ENCODE data around the gene ZC3H8. TPM values are rescaled to one million over a fixed set of nuclear protein-coding genes. Genes with fewer than 3 reads are reported as not detected.

The ZC3H8 gene
- total RNA-seq, 2 experiments from 2014 or later = 10.5 to 16.0 TPM

GRCh38 chr2:112183327-112184025 is 71.4 kb downstream of the ZC3H8 start:
- no peaks in the 10 kb centered on the region for H3K9me3 Mint-ChIP-seq (ENCODE audit: low read depth)
- H3K27me3 Mint-ChIP-seq = peaks cover 29% of the 10 kb centered on the region
- peak; percentile 38 for DNase-seq
- H3K27ac Mint-ChIP-seq = no peak overlapping the region
- ATAC-seq = no peak
- H3K4me1 Mint-ChIP-seq = peaks cover 14% of the 10 kb centered on the region
- CTCF ChIA-PET = interaction anchor here (0.9 to 1.3 kb wide), 2 partner anchors 11 to 43 kb away, joined by 3 read pairs; no protein-coding TSS in a partner anchor
- no peak overlapping the region for H3K4me3 Mint-ChIP-seq
- peaks cover 10% of the 10 kb centered on the region for H3K36me3 Mint-ChIP-seq

GRCh38 chr2:112182581-112183034 is 72.2 kb downstream of the ZC3H8 start:
- Mint-ChIP-seq H3K27ac (no peak overlapping the region), H3K4me3 (no peak overlapping the region), H3K9me3 (ENCODE audit: low read depth) (no peaks in the 10 kb centered on the region), H3K36me3 (peaks cover 5% of the 10 kb centered on the region), H3K27me3 (peaks cover 33% of the 10 kb centered on the region), H3K4me1 (peaks cover 5% of the 10 kb centered on the region)
- CTCF ChIA-PET = no interaction called here
- ATAC-seq = no peak
- peak; percentile 32 for DNase-seq

GRCh38 chr2:112181571-112182290 is 73.1 kb downstream of the ZC3H8 start:
- CTCF ChIA-PET = interaction anchor here (0.9 kb wide), 1 partner anchor 9 kb away, joined by 3 read pairs; no protein-coding TSS in a partner anchor
- Mint-ChIP-seq H3K9me3 (ENCODE audit: low read depth) (no peaks in the 10 kb centered on the region), H3K4me3 (no peak overlapping the region), H3K27ac (no peak overlapping the region), H3K27me3 (peaks cover 33% of the 10 kb centered on the region), H3K36me3 (peaks cover 3% of the 10 kb centered on the region), H3K4me1 (peaks cover 2% of the 10 kb centered on the region)
- DNase-seq = no peak
- ATAC-seq = peak; percentile 39

- DNase-seq = no peak
These were observed 78.8 kb downstream of the ZC3H8 start for GRCh38 chr2:112175958-112176573.

GRCh38 chr2:112175333-112175732 is 79.5 kb downstream of the ZC3H8 start:
- no peaks in the 10 kb centered on the region for H3K9me3 Mint-ChIP-seq (ENCODE audit: low read depth)
- H3K4me3 Mint-ChIP-seq = no peak overlapping the region
- peaks cover 16% of the 10 kb centered on the region for H3K27me3 Mint-ChIP-seq
- ATAC-seq (no peak), DNase-seq (no peak)
- no peaks in the 10 kb centered on the region for H3K36me3 Mint-ChIP-seq
- no peak overlapping the region for H3K27ac Mint-ChIP-seq
- H3K4me1 Mint-ChIP-seq = peaks cover 3% of the 10 kb centered on the region
- CTCF ChIA-PET = no interaction called here

More at GRCh38 chr2:112175958-112176573, 78.8 kb downstream of the ZC3H8 start:
- Mint-ChIP-seq H3K9me3 (ENCODE audit: low read depth) (no peaks in the 10 kb centered on the region), H3K27ac (no peak overlapping the region), H3K4me1 (peaks cover 3% of the 10 kb centered on the region), H3K36me3 (peaks cover 3% of the 10 kb centered on the region), H3K4me3 (no peak overlapping the region), H3K27me3 (peaks cover 20% of the 10 kb centered on the region)
- no peak for ATAC-seq
- CTCF ChIA-PET = no interaction called here

- H3K4me3 Mint-ChIP-seq = no peak overlapping the region
- no peaks in the 10 kb centered on the region for H3K9me3 Mint-ChIP-seq (ENCODE audit: low read depth)
- peaks cover 3% of the 10 kb centered on the region for H3K4me1 Mint-ChIP-seq
- DNase-seq (no peak), ATAC-seq (no peak)
- H3K36me3 Mint-ChIP-seq = no peaks in the 10 kb centered on the region
- peaks cover 8% of the 10 kb centered on the region for H3K27me3 Mint-ChIP-seq
- CTCF ChIA-PET = no interaction called here
- H3K27ac Mint-ChIP-seq = no peak overlapping the region
These were observed 80.5 kb downstream of the ZC3H8 start for GRCh38 chr2:112174383-112174782.

GRCh38 chr2:112173646-112174319 is 81.1 kb downstream of the ZC3H8 start:
- no peak overlapping the region for H3K4me3 Mint-ChIP-seq
- H3K9me3 Mint-ChIP-seq (ENCODE audit: low read depth) = no peaks in the 10 kb centered on the region
- peaks cover 7% of the 10 kb centered on the region for H3K27me3 Mint-ChIP-seq
- no peaks in the 10 kb centered on the region for H3K36me3 Mint-ChIP-seq
- CTCF ChIA-PET = no interaction called here
- H3K27ac Mint-ChIP-seq = no peak overlapping the region
- ATAC-seq = no peak
- DNase-seq = no peak
- H3K4me1 Mint-ChIP-seq = peaks cover 3% of the 10 kb centered on the region

- H3K36me3 Mint-ChIP-seq = no peaks in the 10 kb centered on the region
- ATAC-seq (no peak), DNase-seq (no peak)
- no peak overlapping the region for H3K4me3 Mint-ChIP-seq
- no peaks in the 10 kb centered on the region for H3K27me3 Mint-ChIP-seq
- H3K9me3 Mint-ChIP-seq (ENCODE audit: low read depth) = no peaks in the 10 kb centered on the region
- CTCF ChIA-PET = interaction anchor here (0.7 kb wide), 1 partner anchor 16 kb away, joined by 3 read pairs; no protein-coding TSS in a partner anchor
- no peak overlapping the region for H3K27ac Mint-ChIP-seq
- H3K4me1 Mint-ChIP-seq = peaks cover 8% of the 10 kb centered on the region
These were observed 84.3 kb downstream of the ZC3H8 start for GRCh38 chr2:112170495-112170894.

- no peak overlapping the region for H3K27ac Mint-ChIP-seq
- no peak overlapping the region for H3K4me3 Mint-ChIP-seq
- H3K27me3 Mint-ChIP-seq = no peaks in the 10 kb centered on the region
- CTCF ChIA-PET = no interaction called here
- DNase-seq (no peak), ATAC-seq (no peak)
- no peaks in the 10 kb centered on the region for H3K36me3 Mint-ChIP-seq
- no peaks in the 10 kb centered on the region for H3K9me3 Mint-ChIP-seq (ENCODE audit: low read depth)
- peaks cover 5% of the 10 kb centered on the region for H3K4me1 Mint-ChIP-seq
These were observed 86.3 kb downstream of the ZC3H8 start for GRCh38 chr2:112168422-112169124.

GRCh38 chr2:112166806-112167499 is 87.9 kb downstream of the ZC3H8 start:
- Mint-ChIP-seq H3K27me3 (no peaks in the 10 kb centered on the region), H3K4me3 (no peak overlapping the region), H3K9me3 (ENCODE audit: low read depth) (no peaks in the 10 kb centered on the region), H3K4me1 (peaks cover 5% of the 10 kb centered on the region), H3K27ac (no peak overlapping the region), H3K36me3 (no peaks in the 10 kb centered on the region)
- CTCF ChIA-PET = no interaction called here
- ATAC-seq (no peak), DNase-seq (no peak)

GRCh38 chr2:112165296-112165695 is 89.5 kb downstream of the ZC3H8 start:
- peaks cover 7% of the 10 kb centered on the region for H3K4me1 Mint-ChIP-seq
- ATAC-seq = no peak
- no peak overlapping the region for H3K4me3 Mint-ChIP-seq
- H3K27me3 Mint-ChIP-seq = no peaks in the 10 kb centered on the region
- CTCF ChIA-PET = no interaction called here
- no peaks in the 10 kb centered on the region for H3K9me3 Mint-ChIP-seq (ENCODE audit: low read depth)
- no peak for DNase-seq
- no peaks in the 10 kb centered on the region for H3K36me3 Mint-ChIP-seq
- H3K27ac Mint-ChIP-seq = no peak overlapping the region

GRCh38 chr2:112164876-112165275 is 90.0 kb downstream of the ZC3H8 start:
- H3K27me3 Mint-ChIP-seq = no peaks in the 10 kb centered on the region
- H3K36me3 Mint-ChIP-seq = no peaks in the 10 kb centered on the region
- CTCF ChIA-PET = no interaction called here
- H3K4me3 Mint-ChIP-seq = no peak overlapping the region
- DNase-seq = no peak
- peaks cover 8% of the 10 kb centered on the region for H3K4me1 Mint-ChIP-seq
- no peaks in the 10 kb centered on the region for H3K9me3 Mint-ChIP-seq (ENCODE audit: low read depth)
- no peak overlapping the region for H3K27ac Mint-ChIP-seq
- no peak for ATAC-seq

All from activated CD8-positive, alpha-beta memory T cell treated with anti-CD3 and anti-CD28 coated beads, Interleukin-2, amount 10 ng/mL, durations not matched to agents 7 days and 5 days (primary cell).